Measurements from ENCODE around the gene CDK19.
"Not testable (repeated sequence)": the region's sequence is repeated elsewhere in the genome, so short reads cannot be mapped to it uniquely, and the experiment has no call there.

The CDK19 gene

DNA sequence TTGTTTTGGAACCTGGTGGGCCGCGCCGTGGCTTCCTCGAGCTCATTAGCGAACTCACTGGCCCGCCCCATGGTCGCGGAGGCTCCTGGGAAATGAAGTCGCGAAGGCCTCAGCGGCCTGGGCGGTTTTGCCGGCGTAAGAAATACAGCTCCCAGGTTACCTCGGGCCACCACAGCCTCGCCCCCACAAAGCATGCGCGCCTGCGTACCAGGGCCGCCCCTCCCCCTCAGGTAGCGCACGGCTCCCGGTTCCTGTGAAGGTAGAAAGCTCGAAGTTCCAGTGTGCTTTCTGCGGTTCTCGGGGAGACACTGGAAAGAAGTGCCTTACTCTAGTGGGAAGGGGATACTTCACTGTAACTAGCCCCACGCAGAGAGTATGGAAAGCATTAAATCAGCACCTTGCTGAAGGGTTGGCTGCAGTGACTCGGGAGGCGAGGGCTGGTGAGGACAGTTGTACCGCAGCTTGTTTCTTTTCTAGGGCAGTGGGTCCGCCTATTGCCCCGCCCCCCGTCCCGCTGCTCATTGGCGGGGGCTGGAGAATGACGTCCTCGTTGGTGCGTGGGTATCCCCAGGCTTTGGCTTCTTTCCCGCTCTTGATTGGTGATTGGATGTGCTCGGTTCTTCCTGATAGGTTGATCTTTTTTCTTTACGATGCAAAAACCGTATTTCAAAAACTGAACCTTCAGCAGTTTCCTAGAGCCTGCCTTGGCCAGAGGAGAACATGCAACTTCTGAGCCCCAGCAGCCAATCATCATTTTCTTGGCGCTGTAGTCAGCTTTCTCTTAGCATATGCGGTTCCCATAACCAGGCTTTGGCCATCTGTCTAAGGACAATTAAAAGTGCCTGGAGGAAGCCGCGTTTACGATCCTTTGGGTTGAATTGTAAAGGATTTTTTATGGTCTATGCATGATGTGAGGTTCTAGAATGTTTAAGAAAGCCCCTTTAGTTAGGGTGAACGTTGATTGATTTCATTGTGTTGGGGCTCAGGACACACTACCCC is at the start of gene CDK19:
Gene CDK19 (minus strand): TSS at position 59 of the 999 bp plus-strand sequence. CDS start 333 bp downstream, outside the sequence.
- DNase-seq, result peak; percentile 99

DNA sequence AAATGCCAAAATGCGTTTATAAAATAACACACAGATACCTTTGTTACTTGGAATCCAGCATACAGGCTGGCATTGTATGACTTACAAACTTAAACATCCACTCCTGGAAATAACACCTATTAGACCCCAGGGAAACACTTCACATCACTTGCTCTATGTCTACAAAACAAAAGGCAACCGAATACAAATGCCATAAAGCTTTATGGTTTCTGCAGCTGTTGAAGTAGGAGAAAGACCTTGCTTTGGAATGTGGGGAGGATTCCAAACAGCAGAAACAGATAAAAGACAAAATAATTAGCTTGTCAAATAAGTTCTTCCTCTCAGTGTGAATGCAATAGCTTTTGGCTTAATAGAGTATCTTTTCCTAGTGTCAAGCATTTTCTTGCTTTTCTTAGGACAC is 49.6 kb upstream of the CDK19 start:
- DNase-seq, result no peak

DNA sequence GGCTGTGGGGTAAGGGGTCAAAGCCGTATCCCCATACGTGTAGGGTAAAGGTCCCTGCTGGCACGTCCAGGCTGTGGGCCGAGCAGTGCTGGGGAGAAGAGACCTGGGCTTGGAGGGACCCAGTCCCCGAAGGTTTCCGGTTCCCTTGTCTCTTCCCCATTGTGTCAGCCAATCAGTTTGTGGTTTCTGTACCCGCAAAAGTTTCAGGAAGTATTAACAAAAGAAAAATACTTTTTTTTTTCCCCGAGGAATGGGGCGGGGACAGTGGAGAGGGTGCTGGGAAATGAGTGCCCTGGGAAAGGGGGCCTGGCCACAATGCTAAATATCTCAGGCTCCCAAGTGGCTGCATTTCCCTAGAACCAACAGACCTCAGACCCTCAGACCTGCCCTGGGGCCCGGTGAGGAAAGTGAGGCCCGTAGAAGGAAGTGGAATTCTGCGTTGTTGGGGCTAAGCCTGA is 44.1 kb upstream of the CDK19 start:
- no peak for DNase-seq

DNA sequence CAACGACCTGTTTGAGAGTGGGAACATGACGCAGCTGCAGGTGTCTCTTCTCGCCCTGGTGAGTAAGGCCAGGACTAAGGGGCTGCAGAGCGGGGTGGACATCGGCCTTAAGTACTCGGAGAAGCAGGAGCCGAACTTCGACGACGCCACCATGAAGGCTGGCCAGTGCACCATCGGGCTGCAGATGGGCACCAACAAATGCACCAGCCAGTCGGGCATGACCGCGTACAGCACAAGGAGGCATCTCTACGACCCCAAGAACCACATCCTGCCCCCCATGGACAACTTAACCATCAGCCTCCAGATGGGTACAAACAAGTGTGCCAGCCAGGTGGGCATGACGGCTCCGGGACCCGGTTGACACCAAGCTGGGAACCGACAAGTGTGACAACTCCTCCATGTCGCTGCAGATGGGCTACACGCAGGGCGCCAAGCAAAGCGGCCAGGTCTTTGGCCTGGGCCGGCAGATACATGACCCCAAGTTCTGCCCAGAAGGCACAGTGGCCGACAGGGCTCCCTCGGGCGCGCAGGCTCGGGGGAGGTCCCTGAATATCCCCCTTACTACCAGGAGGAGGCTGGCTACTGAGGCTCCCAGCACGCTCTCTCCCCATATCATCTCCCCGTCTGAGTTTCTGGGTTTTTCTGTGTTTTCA is 43.4 kb upstream of the CDK19 start:
- DNase-seq, result no peak

DNA sequence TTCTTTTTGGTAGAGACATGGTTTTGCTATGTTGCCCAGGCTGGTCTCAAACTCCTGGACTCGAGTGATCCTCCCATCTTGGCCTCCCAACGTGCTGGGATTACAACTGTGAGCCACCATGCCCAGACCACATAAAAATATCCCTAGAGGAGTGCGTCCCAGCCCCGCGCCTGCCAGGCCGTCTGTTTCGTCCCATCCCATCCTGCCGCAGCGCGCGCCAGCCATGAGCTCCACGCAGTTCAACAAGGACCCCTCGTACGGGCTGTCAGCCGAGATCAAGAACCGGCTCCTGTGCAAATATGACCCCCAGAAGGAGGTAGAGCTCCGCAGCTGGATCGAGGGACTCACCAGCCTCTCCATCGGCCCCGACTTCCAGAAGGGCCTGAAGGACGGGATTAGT is 42.7 kb upstream of the CDK19 start:
- no peak for DNase-seq

DNA sequence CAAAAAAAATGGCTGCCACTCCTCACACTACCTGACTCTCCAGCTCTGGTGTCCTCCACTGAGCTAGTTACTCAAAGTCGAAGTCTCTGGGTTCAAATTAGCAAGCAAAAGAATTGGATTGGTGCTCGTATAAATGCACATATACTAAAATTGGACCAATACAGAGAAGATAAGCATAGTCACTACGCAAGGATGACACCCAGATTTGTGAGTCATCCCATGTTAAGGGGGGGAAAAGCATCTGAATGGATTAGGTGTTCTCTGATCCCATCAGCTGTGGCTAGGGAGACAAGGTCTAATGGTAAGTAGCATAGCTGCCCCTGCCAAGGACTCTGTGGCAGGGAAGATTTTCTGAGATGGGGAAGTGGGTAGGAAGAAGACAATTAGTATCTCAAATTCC is 41.0 kb upstream of the CDK19 start:
- DNase-seq, result no peak

DNA sequence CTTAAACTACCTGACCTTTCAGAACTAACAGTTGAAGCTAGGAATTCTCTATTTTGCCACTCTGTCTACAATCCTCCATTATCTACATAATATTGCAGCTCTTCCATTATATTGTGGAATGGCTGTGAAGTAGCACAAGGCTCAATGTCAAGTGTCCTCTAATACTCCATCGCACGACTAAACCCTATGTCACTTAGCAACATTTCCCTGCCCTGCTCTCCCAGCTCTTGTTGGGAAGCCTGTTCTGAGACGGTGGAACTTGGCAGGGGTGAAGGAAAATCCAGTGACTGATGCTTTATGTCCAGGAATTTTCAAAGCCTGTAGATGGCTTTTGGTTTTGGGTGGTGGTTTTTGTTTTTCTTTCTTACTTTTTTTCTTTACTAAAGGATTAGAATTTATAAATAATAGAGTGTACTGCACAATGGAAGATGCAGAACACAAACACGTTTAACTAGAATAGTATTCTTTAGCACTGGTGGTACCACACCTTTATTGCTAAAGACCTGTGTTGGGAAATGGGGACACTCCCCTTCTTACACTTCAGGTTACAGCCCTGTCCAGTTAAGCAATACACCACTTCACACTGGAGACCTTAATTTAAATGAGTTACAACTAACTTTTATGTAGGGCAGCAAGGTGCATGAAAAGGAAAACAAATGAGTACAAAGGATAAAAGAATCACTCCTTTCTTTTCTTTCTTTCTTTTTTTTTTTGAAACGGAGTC is 38.6 kb upstream of the CDK19 start:
- no peak for DNase-seq

DNA sequence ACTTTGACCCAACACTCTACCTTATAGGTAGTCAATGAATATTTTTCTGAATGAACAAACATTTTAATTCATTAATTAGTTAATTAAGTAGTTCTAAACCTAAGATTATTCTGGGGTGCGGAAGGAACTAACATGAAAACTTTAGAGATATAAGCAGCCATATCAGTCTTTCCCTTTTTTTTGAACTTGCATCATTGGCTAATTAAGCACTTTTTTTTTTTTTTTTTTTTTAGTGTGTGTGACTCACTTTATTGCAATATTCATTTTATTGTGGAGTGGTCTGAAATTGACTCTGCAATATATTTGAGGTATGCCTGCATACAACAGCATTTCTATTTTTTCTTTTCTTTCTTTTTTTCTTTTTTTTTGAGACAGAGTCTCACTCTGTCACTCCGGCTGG is 37.5 kb upstream of the CDK19 start:
- no peak for DNase-seq

DNA sequence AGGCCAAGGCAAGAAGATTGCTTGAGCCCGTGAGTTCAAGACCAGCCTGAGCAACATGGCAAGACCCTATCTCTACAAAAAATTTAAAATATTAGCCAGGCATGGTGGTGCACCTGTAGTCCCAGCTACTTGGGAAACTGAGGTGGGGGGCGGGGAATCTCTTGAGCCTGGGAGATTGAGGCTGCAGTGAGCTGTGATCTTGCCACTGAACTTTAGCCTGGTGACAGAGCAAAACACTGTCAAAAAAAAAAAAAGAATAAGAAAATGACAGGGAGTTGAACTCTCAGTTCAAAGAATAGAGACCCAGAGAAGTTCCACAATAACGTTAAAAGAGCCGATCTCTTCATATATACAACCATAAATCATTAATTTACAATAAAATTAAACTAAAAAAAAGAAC is 34.5 kb upstream of the CDK19 start:
- DNase-seq, result no peak

DNA sequence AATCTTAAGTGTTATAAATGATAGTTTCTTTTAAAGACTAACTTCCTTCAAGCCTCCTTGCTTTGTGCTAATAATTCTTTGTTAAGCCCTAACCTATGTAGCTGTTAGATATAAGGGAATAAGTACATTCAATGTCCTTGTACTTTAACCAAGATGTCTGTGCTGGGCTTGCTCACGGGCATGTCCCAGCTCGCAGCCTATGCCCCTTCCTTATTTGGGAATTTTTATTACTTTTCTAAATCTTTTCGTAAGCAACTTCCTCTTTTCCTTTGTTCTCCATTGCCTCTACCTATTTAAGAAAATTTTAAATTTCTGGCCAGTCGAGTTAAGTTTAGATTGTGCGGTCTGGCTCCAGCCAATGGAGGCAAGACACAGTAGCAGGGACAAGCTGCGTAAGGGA is 26.0 kb upstream of the CDK19 start:
- no peak for DNase-seq

DNA sequence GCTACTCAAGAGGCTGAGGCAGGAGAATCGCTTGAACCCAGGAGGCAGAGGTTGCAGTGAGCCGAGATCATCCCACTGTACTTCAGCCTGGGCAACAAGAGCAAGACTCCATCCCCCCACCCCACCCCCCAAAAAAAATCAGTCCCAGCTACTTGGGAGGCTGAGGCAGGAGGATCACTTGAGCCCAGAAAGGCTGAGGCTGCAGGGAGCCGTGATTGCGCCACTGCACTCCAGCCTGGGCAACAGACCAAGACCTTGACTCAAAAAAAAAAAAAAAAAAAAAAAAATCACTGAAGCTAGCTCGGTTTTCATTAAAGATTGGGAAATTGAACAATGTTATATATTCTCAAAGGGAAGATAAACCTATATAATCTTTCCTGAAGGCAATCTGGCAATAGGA is 20.5 kb upstream of the CDK19 start:
- DNase-seq, result not testable (repeated sequence)

DNA sequence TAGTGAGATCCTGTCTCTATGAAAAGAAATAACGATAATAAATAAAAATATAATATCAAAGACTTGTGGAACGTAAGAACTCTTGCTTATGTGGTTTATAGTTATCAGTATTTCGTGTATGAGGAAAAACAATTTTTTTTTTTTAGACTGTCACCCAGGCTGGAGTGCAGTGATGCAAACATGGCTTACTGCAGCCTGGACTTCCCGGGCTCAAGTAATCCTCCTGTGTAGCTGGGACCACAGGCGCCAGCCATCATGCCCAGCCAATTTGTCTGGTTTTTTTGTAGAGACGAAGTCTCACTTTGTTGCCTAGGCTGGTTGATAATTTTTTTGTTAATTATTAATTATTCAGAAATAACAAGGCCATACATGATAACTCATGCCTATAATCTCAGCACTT is 18.6 kb upstream of the CDK19 start:
- DNase-seq, result no peak

DNA sequence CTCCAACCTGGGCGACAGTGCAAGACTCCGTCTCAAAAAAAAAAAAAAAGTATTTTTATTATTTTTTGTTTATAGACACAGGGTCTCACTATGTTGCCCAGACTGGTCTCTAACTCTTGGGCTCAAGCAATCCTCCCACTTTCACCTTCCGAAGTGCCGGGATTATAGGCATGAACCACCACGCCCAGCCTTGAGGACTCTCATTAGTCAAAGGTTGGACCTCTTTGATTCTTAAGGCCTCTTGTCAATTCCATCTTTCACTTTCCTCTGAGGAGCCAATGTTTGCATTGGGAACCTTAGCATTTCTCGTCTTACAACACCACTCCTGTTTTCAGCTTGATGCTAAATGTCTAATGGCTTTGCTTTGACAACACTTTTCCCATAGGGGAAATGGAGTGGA is 16.1 kb upstream of the CDK19 start:
- no peak for DNase-seq

DNA sequence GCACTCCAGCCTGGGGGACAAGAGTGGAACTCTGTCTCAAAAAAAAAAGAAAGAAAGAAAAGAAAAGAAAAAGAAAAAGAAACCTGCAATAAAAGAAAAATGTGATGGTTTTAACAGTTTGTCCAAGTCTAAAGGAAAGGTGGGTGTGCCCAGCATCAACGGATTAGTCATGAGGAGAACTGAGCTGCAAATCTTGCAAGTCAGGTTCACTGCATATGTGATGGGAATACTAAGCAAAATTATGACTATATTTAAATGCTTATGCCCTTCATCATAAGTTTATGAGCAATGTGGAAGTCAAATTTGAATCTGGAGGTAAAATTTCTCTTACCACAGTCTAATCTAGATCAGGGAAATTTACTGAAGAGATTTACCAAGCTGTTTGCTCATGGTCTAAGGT is 13.1 kb upstream of the CDK19 start:
- DNase-seq, result no peak

DNA sequence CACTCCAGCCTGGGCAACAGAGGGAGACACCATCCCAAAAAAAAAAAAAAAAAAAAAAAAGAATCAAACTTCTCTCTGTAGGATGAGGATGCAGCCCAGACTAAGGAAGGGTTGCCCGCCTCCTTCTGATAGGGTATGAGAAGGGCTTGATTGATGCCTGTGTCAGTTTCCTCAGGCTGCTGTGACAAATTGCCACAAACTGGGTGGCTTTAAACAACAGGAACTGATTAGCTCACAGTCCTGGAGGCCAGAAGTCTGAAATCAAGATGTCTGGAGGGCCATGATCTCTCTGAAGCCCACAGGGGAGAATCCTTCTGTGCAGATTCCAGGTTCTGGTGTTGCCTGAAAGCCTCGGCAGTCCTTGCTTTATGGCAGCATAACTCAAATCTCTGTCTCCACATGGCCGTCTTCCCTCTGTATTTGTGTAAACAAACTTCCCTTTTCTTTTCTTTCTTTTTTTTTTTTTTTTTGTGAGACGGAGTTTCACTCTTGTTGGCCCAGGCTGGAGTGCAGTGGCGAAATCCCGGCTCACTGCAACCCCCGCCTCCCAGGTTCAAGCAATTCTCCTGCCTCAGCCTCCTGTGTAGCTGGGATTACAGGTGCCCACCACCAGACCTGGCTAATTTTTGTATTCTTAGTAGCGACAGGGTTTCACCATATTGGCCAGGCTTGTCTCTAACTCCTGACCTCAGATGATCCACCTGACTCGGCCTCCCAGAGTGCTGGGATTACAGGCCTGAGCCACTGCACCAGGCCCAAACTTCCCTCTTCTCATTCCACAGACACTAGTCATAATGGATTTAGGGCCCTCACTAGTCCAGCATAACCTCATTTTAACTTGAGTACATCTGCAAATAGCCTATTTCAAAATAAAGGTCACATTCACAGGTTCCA is 11.2 kb upstream of the CDK19 start:
- DNase-seq, result no peak

DNA sequence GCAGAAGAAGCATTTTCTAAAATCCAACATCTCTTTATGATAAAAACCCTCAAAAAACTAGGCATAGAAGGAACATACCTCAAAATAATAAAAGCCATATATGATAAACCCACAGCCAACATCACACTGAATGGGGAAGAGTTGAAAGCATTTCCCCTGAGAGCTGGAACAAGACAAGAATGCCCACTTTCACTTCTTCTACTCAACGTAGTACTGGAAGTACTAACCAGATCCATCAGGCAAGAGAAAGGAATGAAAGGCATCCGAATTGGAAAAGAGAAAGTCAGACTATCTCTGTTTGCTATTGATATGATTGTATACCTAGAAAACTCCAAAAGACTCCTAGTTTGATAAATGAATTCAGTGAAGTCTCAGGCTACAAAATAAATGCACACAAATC is 7.9 kb upstream of the CDK19 start:
- no peak for DNase-seq

DNA sequence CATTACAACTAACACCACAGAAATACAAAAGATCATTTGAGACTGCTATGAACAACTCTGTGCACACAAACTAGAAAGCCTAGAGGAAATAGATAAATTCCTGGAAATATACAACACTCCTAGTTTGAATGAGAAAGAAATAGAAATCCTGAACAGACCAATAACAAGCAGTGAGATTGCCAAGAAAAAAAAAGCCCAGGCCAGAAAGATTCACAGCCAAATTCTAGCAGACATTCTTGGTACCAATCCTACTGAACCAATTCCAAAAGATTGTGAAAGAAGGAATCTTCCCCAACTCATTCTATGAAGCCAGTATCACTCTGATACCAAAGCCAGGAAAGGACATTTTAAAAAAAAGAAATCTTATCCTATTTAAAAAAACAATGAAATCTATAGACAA is 7.0 kb upstream of the CDK19 start:
- no peak for DNase-seq

DNA sequence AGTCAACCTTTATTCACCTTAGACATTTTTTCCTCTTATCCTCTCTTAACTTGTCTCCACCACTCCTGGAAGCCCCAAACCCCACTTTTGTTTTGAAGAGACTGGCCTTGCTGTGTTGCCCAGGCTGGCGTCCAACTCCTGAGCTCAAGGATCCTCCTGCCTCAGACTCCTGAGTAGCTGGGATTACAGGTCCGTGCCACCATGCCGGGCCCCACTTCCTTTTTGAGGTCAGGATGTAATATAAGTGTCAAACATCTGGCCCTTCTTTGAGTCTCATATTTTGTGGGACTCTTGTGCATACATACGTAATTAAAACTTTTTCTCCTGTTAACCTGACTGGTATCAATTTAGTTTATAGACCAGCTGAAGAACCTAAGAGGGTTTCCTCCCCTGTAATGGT is 1.4 kb upstream of the CDK19 start:
- DNase-seq, result peak; percentile 6

DNA sequence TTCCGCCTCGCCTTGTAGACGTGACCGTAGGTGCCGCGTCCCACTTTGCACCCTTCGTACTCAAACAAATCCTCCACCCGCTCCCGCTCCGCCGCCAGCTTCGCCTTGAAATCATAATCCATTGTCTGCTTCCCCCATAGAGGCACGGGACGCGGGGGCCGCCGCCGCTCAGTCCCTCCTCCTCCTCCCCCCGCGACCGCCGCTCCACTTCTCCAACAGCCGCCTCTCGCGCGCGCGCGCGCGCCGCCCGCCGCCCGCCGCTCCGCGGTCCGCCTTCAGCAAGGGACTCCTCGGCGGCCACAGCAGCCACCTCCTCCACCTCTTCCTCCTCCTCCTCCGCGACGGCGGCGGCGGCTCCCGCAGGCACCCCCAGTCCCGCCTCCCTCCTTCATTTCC is 256 bp downstream of the CDK19 start:
- DNase-seq, result no peak

DNA sequence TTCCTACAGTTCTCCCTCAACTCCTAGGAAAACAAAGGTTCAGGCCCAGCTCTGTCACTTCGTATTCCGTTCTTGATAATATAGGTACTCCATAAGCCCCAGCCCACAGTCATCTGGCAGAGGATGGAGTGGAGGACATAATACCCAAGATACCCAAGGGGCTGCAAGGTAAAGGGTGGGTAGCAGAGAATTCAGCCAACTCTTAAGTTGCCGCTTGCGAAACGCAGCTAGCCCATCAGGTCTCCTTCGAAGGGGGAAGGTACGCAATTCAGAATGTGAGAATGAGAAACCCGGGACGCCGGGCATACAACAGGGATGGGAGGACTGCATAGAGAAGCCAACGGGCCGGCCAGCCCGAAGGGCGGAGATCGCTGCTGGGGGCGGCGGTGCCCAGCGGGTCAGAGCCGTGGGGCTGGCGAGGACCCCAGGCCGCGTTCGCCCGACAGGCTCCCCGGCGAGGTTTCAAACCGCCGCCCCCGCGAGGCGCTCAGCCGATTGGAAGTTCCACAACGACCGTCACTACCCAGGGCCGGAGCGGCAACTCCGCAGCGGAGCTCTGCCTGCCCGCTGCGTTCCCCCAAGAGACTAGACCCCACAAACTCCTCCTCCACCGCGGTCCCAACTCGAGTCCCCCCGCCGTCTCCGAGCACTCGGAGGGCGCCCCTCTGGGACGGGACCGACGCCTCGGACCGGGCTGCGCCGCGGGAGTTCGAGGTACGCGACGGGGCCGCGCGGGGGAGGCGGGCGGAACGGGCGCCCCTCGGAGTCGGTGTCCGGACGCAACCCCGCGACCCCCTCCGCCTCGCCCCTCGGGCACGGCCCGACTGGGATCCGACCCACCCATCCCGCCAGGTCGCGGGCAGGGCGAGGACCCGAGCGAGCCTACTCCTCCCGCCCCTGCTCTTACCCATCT is 911 bp downstream of the CDK19 start:
- peak; percentile 51 for DNase-seq
